ENCODE results near the gene ABLIM1.

GRCh38 chr10:114658175-114658574 lies at the start of gene ABLIM1:
- no peak for TF ChIP-seq CTCF (IDR thresholded peaks at IDR 0.05)
- TF ChIP-seq POLR2AphosphoS5 (IDR thresholded peaks at IDR 0.05; ENCODE audit: low read depth, low read length), result no peak

Data from Panc1 (cell line).